GM10847 (cell line): ENCODE results near the gene KRTAP10-11.

Experiments
- POLR2A ChIP-seq: IDR thresholded peaks from 2 replicates; pipeline ENCODE4 v1.6.1; 2011; ENCODE audit not compliant: insufficient read length; ENCODE audit errors: extremely low read depth

KRTAP10-11 gene

GRCh38 chr21:44632067-44632466, 14.1 kb upstream of the KRTAP10-11 start:
- TF ChIP-seq POLR2A, result no peak

- TF ChIP-seq POLR2A, result no peak
Observed at GRCh38 chr21:44636209-44637017, 9.8 kb upstream of the KRTAP10-11 start.

- TF ChIP-seq POLR2A, result no peak
Observed at GRCh38 chr21:44637018-44637850, 9.0 kb upstream of the KRTAP10-11 start, which contains the start of gene KRTAP10-10. KRTAP10-10 (plus strand) TSS chr21:44637356; CDS start chr21:44637418, 62 bp downstream.

- no peak for TF ChIP-seq POLR2A
Observed at GRCh38 chr21:44639331-44639655, 6.9 kb upstream of the KRTAP10-11 start.

- TF ChIP-seq POLR2A, result no peak
Observed at GRCh38 chr21:44640761-44641160, 5.5 kb upstream of the KRTAP10-11 start.

- no peak for TF ChIP-seq POLR2A
Observed at GRCh38 chr21:44643741-44644310, 2.4 kb upstream of the KRTAP10-11 start.

GRCh38 chr21:44644878-44645277, 1.3 kb upstream of the KRTAP10-11 start:
- TF ChIP-seq POLR2A, result no peak

- TF ChIP-seq POLR2A, result no peak
Observed at GRCh38 chr21:44647222-44647552, 973 bp downstream of the KRTAP10-11 start.

GRCh38 chr21:44648557-44649311, 2.5 kb downstream of the KRTAP10-11 start:
- TF ChIP-seq POLR2A, result no peak

- no peak for TF ChIP-seq POLR2A
Observed at GRCh38 chr21:44649521-44650100, 3.4 kb downstream of the KRTAP10-11 start.

GRCh38 chr21:44650265-44650972, 4.2 kb downstream of the KRTAP10-11 start:
- no peak for TF ChIP-seq POLR2A

GRCh38 chr21:44650973-44651675, 4.9 kb downstream of the KRTAP10-11 start:
- no peak for TF ChIP-seq POLR2A

GRCh38 chr21:44653123-44653522, 6.9 kb downstream of the KRTAP10-11 start:
- TF ChIP-seq POLR2A, result no peak

- no peak for TF ChIP-seq POLR2A
Observed at GRCh38 chr21:44653656-44654575, 7.7 kb downstream of the KRTAP10-11 start.
